ENCODE measurements around the gene CDON.
A peak's percentile ranks its signal among the peaks of the same experiment; 100 is the strongest.

DNA sequence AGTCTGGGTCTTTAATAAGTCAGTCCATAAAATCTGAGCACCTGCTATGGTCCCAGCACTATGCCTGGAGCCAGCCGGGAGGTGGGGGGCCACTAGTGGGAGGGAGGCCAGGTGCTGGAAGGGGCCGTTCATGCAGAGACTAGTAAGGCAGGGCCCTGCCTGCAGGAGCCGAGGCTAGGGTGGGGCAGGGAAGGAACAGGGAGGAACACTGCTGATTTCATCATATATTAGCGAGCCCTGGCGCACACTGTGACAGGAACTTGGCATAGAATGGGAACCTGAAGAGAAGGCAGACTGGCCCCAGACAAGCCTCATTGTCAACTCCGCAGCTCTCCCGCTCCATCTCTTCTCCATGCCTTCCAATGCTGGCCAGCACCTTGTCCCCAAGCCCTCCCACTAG is 109.7 kb downstream of the CDON start:
- TF ChIP-seq GATA2 (IDR thresholded peaks at IDR 0.05; ENCODE audit: low read depth, low read length) (peak; percentile 74), GATA3 (IDR thresholded peaks at IDR 0.05; ENCODE audit: low read depth, low read length) (no peak)
